GM11168 (cell line): ENCODE data around the gene TRAT1.

Experiments used
- in situ Hi-C: fragments of 300-500 bp; cut with MboI; formaldehyde crosslinking; loops from one replicate; pipeline ENCODE4 v1.12.0; 2022; ENCODE audit warnings: low sequenced_read_pairs; ENCODE audit not compliant: unreplicated experiment

The TRAT1 gene

GRCh38 chr3:108847187-108847586, 24.6 kb downstream of the TRAT1 start:
- in situ Hi-C loops = no loop called here

- in situ Hi-C loops = no loop called here
These were observed 26.5 kb downstream of the TRAT1 start for GRCh38 chr3:108849075-108849474.

GRCh38 chr3:108861401-108861800, 38.8 kb downstream of the TRAT1 start:
- in situ Hi-C loops = no loop called here

GRCh38 chr3:108862865-108863798, 40.5 kb downstream of the TRAT1 start:
- in situ Hi-C loops = no loop called here

GRCh38 chr3:108863799-108864135, 41.2 kb downstream of the TRAT1 start:
- in situ Hi-C loops = no loop called here

GRCh38 chr3:108877901-108878300, 55.3 kb downstream of the TRAT1 start:
- in situ Hi-C loops = no loop called here

GRCh38 chr3:108879915-108880314, 57.3 kb downstream of the TRAT1 start:
- in situ Hi-C loops = no loop called here

GRCh38 chr3:108882762-108883161, 60.2 kb downstream of the TRAT1 start:
- in situ Hi-C loops = no loop called here

- in situ Hi-C loops = no loop called here
These were observed 60.8 kb downstream of the TRAT1 start for GRCh38 chr3:108883373-108883772.

- in situ Hi-C loops = no loop called here
These were observed 64.5 kb downstream of the TRAT1 start for GRCh38 chr3:108887121-108887520.

GRCh38 chr3:108887777-108888176, 65.2 kb downstream of the TRAT1 start:
- in situ Hi-C loops = no loop called here

- in situ Hi-C loops = no loop called here
These were observed 69.2 kb downstream of the TRAT1 start for GRCh38 chr3:108891833-108892232.

- in situ Hi-C loops = no loop called here
These were observed 72.4 kb downstream of the TRAT1 start for GRCh38 chr3:108894981-108895380.

- in situ Hi-C loops = no loop called here
These were observed 75.3 kb downstream of the TRAT1 start for GRCh38 chr3:108897883-108898282.

GRCh38 chr3:108899530-108899929, 76.9 kb downstream of the TRAT1 start:
- in situ Hi-C loops = no loop called here
